Right renal cortex interstitium (tissue), 3 donors: ENCODE results near the gene WDR49. TPM values are rescaled to one million over a fixed set of nuclear protein-coding genes. Genes with fewer than 3 reads are reported as not detected.

ENCODE experiments used
- DNase-seq, 3 donors: peaks; one replicate each; pipeline ENCODE4 v3.0.0-alpha.2; 2013; ENCODE audit warnings: low read depth in 3 of 3, low spot score in 2 of 3
- polyA plus RNA-seq, 3 donors: library from polyadenylated mRNA; unstranded; fragments of 120-200 nt; gene quantifications; one replicate each; pipeline ENCODE4 v1.2.1, GENCODE V29; 2013; ENCODE audit not compliant: insufficient read length in 3 of 3

WDR49 gene
- polyA plus RNA-seq = 1 to 10 TPM; 2.3 to 2.8 (median 2.6) TPM

GRCh38 chr3:167653760-167654159 is at the start of gene WDR49:
TSS of gene WDR49 (minus strand) at chr3:167653942. CDS start at chr3:167653425, 517 bp downstream.
- DNase-seq = no peak

GRCh38 chr3:167700926-167701325 is 47.2 kb upstream of the WDR49 start:
- no peak for DNase-seq

GRCh38 chr3:167700046-167700445 is 46.3 kb upstream of the WDR49 start:
- no peak for DNase-seq

- DNase-seq = no peak
These were observed 40.4 kb upstream of the WDR49 start for GRCh38 chr3:167694121-167694520.

- no peak for DNase-seq
These were observed 37.6 kb upstream of the WDR49 start for GRCh38 chr3:167691366-167691765.

GRCh38 chr3:167684388-167684993 is 30.7 kb upstream of the WDR49 start:
- peak; percentile 9 to 47 (median 40) for DNase-seq

- no peak for DNase-seq
These were observed 25.8 kb upstream of the WDR49 start for GRCh38 chr3:167679526-167679925.

- no peak for DNase-seq
These were observed 22.1 kb upstream of the WDR49 start for GRCh38 chr3:167675848-167676247.

- no peak for DNase-seq
These were observed 19.5 kb upstream of the WDR49 start for GRCh38 chr3:167673221-167673620.

GRCh38 chr3:167671878-167672427 is 18.2 kb upstream of the WDR49 start:
- no peak for DNase-seq

- DNase-seq = no peak
These were observed 16.0 kb upstream of the WDR49 start for GRCh38 chr3:167669699-167670098.

GRCh38 chr3:167668651-167669050 is 14.9 kb upstream of the WDR49 start:
- DNase-seq = no peak

- no peak for DNase-seq
These were observed 12.8 kb upstream of the WDR49 start for GRCh38 chr3:167666563-167666962.

- DNase-seq = no peak
These were observed 9.2 kb upstream of the WDR49 start for GRCh38 chr3:167662919-167663400.

GRCh38 chr3:167657684-167658225 is 4.0 kb upstream of the WDR49 start:
- no peak for DNase-seq

- DNase-seq = no peak
These were observed 3.1 kb upstream of the WDR49 start for GRCh38 chr3:167656821-167657220.

- no peak for DNase-seq
These were observed 587 bp downstream of the WDR49 start for GRCh38 chr3:167653155-167653554.

GRCh38 chr3:167651826-167652225 is 1.9 kb downstream of the WDR49 start:
- DNase-seq = no peak

- DNase-seq = no peak
These were observed 3.3 kb downstream of the WDR49 start for GRCh38 chr3:167650459-167650858.

- DNase-seq = no peak
These were observed 4.0 kb downstream of the WDR49 start for GRCh38 chr3:167649746-167650145.

- DNase-seq = no peak
These were observed 9.1 kb downstream of the WDR49 start for GRCh38 chr3:167644611-167645010.

- DNase-seq = no peak
These were observed 22.3 kb downstream of the WDR49 start for GRCh38 chr3:167631471-167631870.
